Nephron progenitor cell (in vitro differentiated cells): Measurements from ENCODE around the gene LCN10.
A peak's percentile ranks its signal among the peaks of the same experiment; 100 is the strongest.

Source experiments
- DNase-seq: peaks from one replicate; pipeline ENCODE4 v3.0.0; 2021
- H3K27ac Mint-ChIP-seq: 2 replicates; pipeline ENCODE4 v1.8.0; 2021; ENCODE audit warnings: mild to moderate bottlenecking, moderate library complexity, mixed read lengths
- H3K27me3 Mint-ChIP-seq: 2 replicates; pipeline ENCODE4 v1.8.0; 2021; ENCODE audit warnings: mild to moderate bottlenecking, low read depth, mixed read lengths; ENCODE audit not compliant: poor library complexity
- H3K36me3 Mint-ChIP-seq: 2 replicates; pipeline ENCODE4 v1.8.0; 2021; ENCODE audit warnings: low read depth, mixed read lengths
- H3K4me1 Mint-ChIP-seq: 2 replicates; pipeline ENCODE4 v1.8.0; 2021; ENCODE audit warnings: mixed read lengths
- H3K4me3 Mint-ChIP-seq: 2 replicates; pipeline ENCODE4 v1.8.0; 2021; ENCODE audit warnings: mild to moderate bottlenecking, moderate library complexity, mixed read lengths
- H3K9me3 Mint-ChIP-seq: 2 replicates; pipeline ENCODE4 v1.8.0; 2021; ENCODE audit warnings: mild to moderate bottlenecking, moderate library complexity, mixed read lengths
- CTCF ChIP-seq: fragments of 200-600 bp; sonication (generic); IDR thresholded peaks from 2 replicates; pipeline ENCODE4 v1.5.0; 2021; ENCODE audit warnings: antibody characterized with exemption

LCN10 gene

DNA sequence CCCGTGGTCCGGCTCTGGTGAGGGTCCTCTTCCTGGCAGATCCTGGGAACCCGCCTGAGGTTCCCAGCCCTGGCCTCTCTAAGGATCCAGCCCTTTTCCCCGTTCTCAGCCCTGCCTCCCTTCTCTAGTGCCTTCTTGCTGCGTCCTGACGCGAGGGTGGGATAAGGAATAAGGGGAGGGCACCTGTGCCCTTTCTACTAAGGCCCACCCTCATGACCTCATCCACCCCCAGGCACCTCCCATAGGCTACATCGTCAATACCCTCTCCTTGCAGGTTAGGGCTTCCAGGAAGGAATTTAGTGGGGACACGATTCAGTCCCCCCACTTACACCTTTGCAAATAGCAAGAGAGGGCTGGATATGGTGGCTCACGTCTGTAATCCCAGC is 41.1 kb downstream of the LCN10 start:
- TF ChIP-seq CTCF, result no peak
- H3K27ac Mint-ChIP-seq, result no peak overlapping the region
- no peaks in the 10 kb centered on the region for H3K9me3 Mint-ChIP-seq

DNA sequence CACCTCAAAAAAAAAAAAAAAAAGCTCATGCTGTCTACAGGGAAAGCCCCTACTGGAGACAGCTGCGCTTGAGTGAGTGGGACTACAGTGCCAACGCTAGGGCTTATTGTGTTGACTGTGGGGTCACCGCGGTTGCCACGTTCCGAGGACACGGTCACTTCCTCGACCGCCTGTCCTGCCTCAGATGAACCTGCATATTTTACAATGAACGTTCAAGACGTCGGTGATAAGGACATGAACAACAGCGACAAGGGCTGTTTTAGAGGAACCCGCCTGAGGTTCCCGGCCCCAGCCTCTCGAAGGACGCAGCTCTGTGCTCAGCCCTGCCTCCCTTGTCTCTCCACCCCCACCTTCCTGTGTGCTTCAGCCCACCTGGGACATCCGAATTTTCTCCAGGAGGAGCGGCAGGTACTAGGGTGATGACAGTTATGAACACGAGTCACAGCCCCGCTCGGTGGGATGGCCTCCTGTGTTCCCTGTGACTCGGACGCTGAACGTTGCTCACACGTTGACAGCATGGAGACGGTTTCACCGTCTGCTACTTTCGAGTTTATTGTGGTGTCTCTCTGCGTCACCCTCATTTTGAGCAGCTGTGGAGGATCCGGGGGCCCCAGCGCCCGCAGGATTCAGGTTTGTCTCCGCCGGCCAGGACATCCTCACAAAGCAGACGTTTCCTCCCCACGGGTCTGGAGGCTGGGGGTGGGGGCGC is 41.6 kb downstream of the LCN10 start:
- H3K9me3 Mint-ChIP-seq, result no peaks in the 10 kb centered on the region
- peaks cover 59% of the 10 kb centered on the region for H3K27me3 Mint-ChIP-seq
- peak overlapping the region; percentile 69 for H3K4me3 Mint-ChIP-seq
- no peak for TF ChIP-seq CTCF
- H3K27ac Mint-ChIP-seq, result no peak overlapping the region
- no peak for DNase-seq
- peaks cover 38% of the 10 kb centered on the region for H3K4me1 Mint-ChIP-seq
- no peaks in the 10 kb centered on the region for H3K36me3 Mint-ChIP-seq

More for the DNA sequence above, 41.1 kb downstream of the LCN10 start:
- Mint-ChIP-seq H3K27me3 (peaks cover 59% of the 10 kb centered on the region), H3K4me1 (peaks cover 38% of the 10 kb centered on the region), H3K4me3 (no peak overlapping the region), H3K36me3 (no peaks in the 10 kb centered on the region)
- no peak for DNase-seq

- no peak overlapping the region for H3K4me3 Mint-ChIP-seq
- H3K9me3 Mint-ChIP-seq, result no peaks in the 10 kb centered on the region
- H3K27ac Mint-ChIP-seq, result no peak overlapping the region
- peaks cover 38% of the 10 kb centered on the region for H3K4me1 Mint-ChIP-seq
- DNase-seq, result no peak
- H3K36me3 Mint-ChIP-seq, result no peaks in the 10 kb centered on the region
- no peak for TF ChIP-seq CTCF
- peaks cover 52% of the 10 kb centered on the region for H3K27me3 Mint-ChIP-seq
Measured at GRCh38 chr9:136700304-136700703, 42.4 kb downstream of the LCN10 start.

- H3K4me1 Mint-ChIP-seq, result peaks cover 43% of the 10 kb centered on the region
- DNase-seq, result no peak
- H3K36me3 Mint-ChIP-seq, result no peaks in the 10 kb centered on the region
- no peak overlapping the region for H3K27ac Mint-ChIP-seq
- TF ChIP-seq CTCF, result no peak
- H3K9me3 Mint-ChIP-seq, result no peaks in the 10 kb centered on the region
- H3K27me3 Mint-ChIP-seq, result peaks cover 47% of the 10 kb centered on the region
- no peak overlapping the region for H3K4me3 Mint-ChIP-seq
Measured at GRCh38 chr9:136698635-136699246, 44.0 kb downstream of the LCN10 start.

DNA sequence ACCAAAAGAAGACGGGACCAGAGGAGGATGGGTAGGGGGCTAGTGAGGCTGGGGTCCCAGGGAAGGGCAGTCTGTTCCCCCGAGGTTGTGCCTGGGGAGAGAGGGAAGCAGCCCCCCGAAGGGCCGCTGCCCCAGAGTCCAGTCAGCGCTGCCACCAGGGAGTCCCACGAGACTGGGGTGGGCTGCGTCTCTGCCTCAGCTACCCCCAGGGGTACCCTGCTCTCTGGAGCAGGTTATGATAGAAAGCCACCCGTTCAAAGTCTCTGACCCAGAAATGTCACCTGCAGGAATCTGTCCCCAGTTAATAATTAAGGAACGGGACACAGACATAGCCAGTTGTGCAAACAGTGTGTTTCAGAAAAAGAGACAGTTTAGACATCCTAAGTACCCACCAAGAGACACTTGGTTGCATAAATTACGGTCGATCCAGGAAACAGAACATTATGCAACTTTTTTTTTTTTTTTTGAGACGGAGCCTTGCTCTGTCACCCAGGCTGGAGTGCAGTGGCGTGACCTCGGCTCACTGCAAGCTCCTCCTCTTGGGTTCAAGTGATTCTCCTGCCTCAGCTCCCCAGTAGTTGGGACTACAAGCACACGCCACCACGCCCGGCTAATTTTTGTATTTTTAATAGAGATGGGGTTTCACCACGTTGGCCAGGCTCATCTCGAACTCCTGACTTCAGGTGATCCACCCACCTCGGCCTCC is 44.8 kb downstream of the LCN10 start:
- H3K27ac Mint-ChIP-seq, result no peak overlapping the region
- peaks cover 40% of the 10 kb centered on the region for H3K27me3 Mint-ChIP-seq
- peaks cover 41% of the 10 kb centered on the region for H3K4me1 Mint-ChIP-seq
- H3K4me3 Mint-ChIP-seq, result no peak overlapping the region
- no peaks in the 10 kb centered on the region for H3K36me3 Mint-ChIP-seq
- DNase-seq, result no peak
- TF ChIP-seq CTCF, result no peak
- no peaks in the 10 kb centered on the region for H3K9me3 Mint-ChIP-seq
